Esophagus squamous epithelium (tissue), 4 donors: Measurements from ENCODE around the gene IFT43.

Experiments
- CTCF ChIP-seq, 6 experiments: fragments of 450-650 bp in 4 of 6; fragments of 200-600 bp in 2 of 6; sonication (generic) in 2 of 6; IDR thresholded peaks; one replicate each; pipeline ENCODE4 v1.5.1; 2016 to 2019; ENCODE audit warnings: antibody characterized with exemption in 6 of 6, mild to moderate bottlenecking in 4 of 6, moderate library complexity in 4 of 6
- POLR2A ChIP-seq, 4 donors: fragments of 450-650 bp; IDR thresholded peaks; one replicate each; pipeline ENCODE4 v1.6.1; 2017; ENCODE audit warnings: antibody characterized with exemption in 4 of 4, mild to moderate bottlenecking in 4 of 4, moderate library complexity in 3 of 4

- TF ChIP-seq CTCF (IDR thresholded peaks at IDR 0.05): no peak
- TF ChIP-seq POLR2A (IDR thresholded peaks at IDR 0.05): no peak
Observed at GRCh38 chr14:75971509-75971908, 14.1 kb upstream of the IFT43 start.
